GM12878 (cell line): ENCODE results near the gene ANKRD31. TPM values are rescaled to one million over a fixed set of nuclear protein-coding genes. Genes with fewer than 3 reads are reported as not detected.
"Not testable (repeated sequence)": the region's sequence is repeated elsewhere in the genome, so short reads cannot be mapped to it uniquely, and the experiment has no call there.

Experiments used
- ATAC-seq: fragments of 200-7000 bp; cut with Tn5 transposase; 3 replicates; pipeline ENCODE4 v1.9.1; 2020; ENCODE audit warnings: mild to moderate bottlenecking, moderate library complexity
- BruUV-seq: library from RNA; stranded (reverse); fragments of 400-500 nt; replicated peaks from 2 replicates; lab custom pipeline; 2021; lab: Mats Ljungman, UMichigan
- CTCF ChIA-PET: fragments of 300-600 bp; sonication (Branson Sonifier 250); formaldehyde crosslinking; extraction: SDS; loops from one replicate; lab custom pipeline; 2021; ENCODE audit warnings: inconsistent platforms; lab: Yijun Ruan, JAX
- POLR2A ChIA-PET: fragments of 350-600 bp; formaldehyde crosslinking; extraction: SDS; loops from one replicate; lab custom pipeline; 2021; ENCODE audit warnings: inconsistent platforms; lab: Charles Lee
- RAD21 ChIA-PET: fragments of 300-600 bp; sonication (Branson Sonifier 250); formaldehyde crosslinking; loops from one replicate; lab custom pipeline; 2023; ENCODE audit warnings: antibody characterized with exemption; ENCODE audit not compliant: unreplicated experiment; lab: Charles Lee
- SMC1A ChIA-PET: fragments of 300-600 bp; sonication (Branson Sonifier 250); formaldehyde crosslinking; loops from one replicate; lab custom pipeline; 2023; ENCODE audit not compliant: unreplicated experiment, uncharacterized antibody; lab: Charles Lee
- DNase-seq: peaks from one replicate; pipeline ENCODE4 v3.0.0-alpha.2; 2011; ENCODE audit warnings: low read depth, low spot score
- FAIRE-seq: peaks from 3 replicates; lab custom pipeline; 2011; peaks lifted over from hg19 to GRCh38; lab: Jason Lieb, UNC
- H2AFZ ChIP-seq: 2 replicates; pipeline ENCODE4 v1.6.0; 2011; ENCODE audit warnings: low read depth, low read length, control low read depth; ENCODE audit not compliant: control insufficient read depth
- H3K27ac ChIP-seq: 2 replicates; pipeline ENCODE4 v1.5.1; 2011; ENCODE audit warnings: control low read depth; ENCODE audit not compliant: control insufficient read depth, insufficient read depth
- H3K27me3 ChIP-seq, 2 experiments: replicated peaks in 1 of 2; 2 replicates each; pipeline versions ENCODE4 v1.6.0 to v1.6.1; 2011; ENCODE audit warnings: low read length in 1 of 2; ENCODE audit not compliant: control insufficient read depth in 2 of 2, insufficient read depth in 2 of 2
- H3K36me3 ChIP-seq, 2 experiments: 2 replicates each; pipeline ENCODE4 v1.5.1; 2011; ENCODE audit warnings: low read length in 1 of 2; ENCODE audit not compliant: control insufficient read depth in 2 of 2, insufficient read depth in 2 of 2
- H3K4me1 ChIP-seq: 2 replicates; pipeline ENCODE4 v1.6.1; 2011; ENCODE audit warnings: mild to moderate bottlenecking, low read length, moderate library complexity, mixed read lengths; ENCODE audit not compliant: control insufficient read depth, insufficient read depth
- H3K4me2 ChIP-seq: 2 replicates; pipeline ENCODE4 v1.6.0; 2011; ENCODE audit warnings: control low read depth; ENCODE audit not compliant: control insufficient read depth, insufficient read depth
- H3K4me3 ChIP-seq: fragments of 200-600 bp; sonication (generic); 2 replicates; pipeline ENCODE4 v1.5.1; 2016
- H3K79me2 ChIP-seq: 2 replicates; pipeline ENCODE4 v1.6.0; 2011; ENCODE audit warnings: low read length; ENCODE audit not compliant: control insufficient read depth, insufficient read depth
- H3K9ac ChIP-seq: 2 replicates; pipeline ENCODE4 v1.8.0; 2011; ENCODE audit warnings: low read length, control low read depth, mixed read lengths; ENCODE audit not compliant: control insufficient read depth, insufficient read depth
- H3K9me3 ChIP-seq: replicated peaks from 3 replicates; pipeline ENCODE4 v1.5.1; 2011; ENCODE audit warnings: mild to moderate bottlenecking, low read length; ENCODE audit not compliant: control insufficient read depth, insufficient read depth
- H4K20me1 ChIP-seq: 2 replicates; pipeline ENCODE4 v1.6.0; 2011; ENCODE audit not compliant: control insufficient read depth, insufficient read depth
- GATAD2B ChIP-seq: fragments of 450-650 bp; conservative IDR thresholded peaks from 2 replicates; pipeline ENCODE4 v1.6.1; 2017; ENCODE audit warnings: low read depth, mild to moderate bottlenecking, moderate library complexity
- MEF2A ChIP-seq: IDR thresholded peaks from 2 replicates; pipeline ENCODE4 v1.6.1; 2011; ENCODE audit warnings: low read depth, mild to moderate bottlenecking, low read length, moderate library complexity; ENCODE audit not compliant: insufficient read depth
- NFIC ChIP-seq: IDR thresholded peaks from 2 replicates; pipeline ENCODE4 v1.6.1; 2012; ENCODE audit warnings: low read depth, mild to moderate bottlenecking, inconsistent platforms, low read length, moderate library complexity
- PML ChIP-seq: IDR thresholded peaks from 2 replicates; pipeline ENCODE4 v1.6.1; 2012; ENCODE audit warnings: low read length, inconsistent platforms
- RUNX3 ChIP-seq: IDR thresholded peaks from 2 replicates; pipeline ENCODE4 v1.6.1; 2012; ENCODE audit warnings: low read length, inconsistent platforms
- SIX5 ChIP-seq: IDR thresholded peaks from 2 replicates; pipeline ENCODE4 v1.6.1; 2011; ENCODE audit warnings: mild to moderate bottlenecking, low read depth, low read length, moderate library complexity; ENCODE audit not compliant: severe bottlenecking
- ZBED1 ChIP-seq: IDR thresholded peaks from 2 replicates; pipeline ENCODE4 v1.6.1; 2016; ENCODE audit warnings: borderline replicate concordance
- WGBS: methylation state at CpG from one replicate; pipeline ENCODE4 v1.1.6; 2016; ENCODE audit warnings: low lambda C conversion rate; ENCODE audit not compliant: insufficient replicate concordance, insufficient coverage; ENCODE audit errors: missing lambda C conversion rate; 5-methylcytosine and 5-hydroxymethylcytosine counted together
- in situ Hi-C: fragments of 300-500 bp; cut with MboI; formaldehyde crosslinking; loops from 9 replicates; pipeline ENCODE4 v1.14.3; 2018; ENCODE audit warnings: mixed read lengths
- intact Hi-C: fragments of 100-400 bp; cut with micrococcal nuclease; formaldehyde crosslinking; loops from one replicate; pipeline ENCODE4 v1.14.2; 2022; ENCODE audit not compliant: unreplicated experiment
- polyA plus RNA-seq, 11 experiments: library from polyadenylated mRNA; depleted of rRNA in 4 of 11; unstranded in 6 of 11; stranded (reverse) in 5 of 11; fragments of >200 nt; fragmentation: Nextera tagmentation in 4 of 11; fragmentation: Illumina TruSeq in 1 of 11; extraction: Ambion mirVana in 4 of 11; extraction: Trizol in 1 of 11; gene quantifications; 1 replicate in 1 of 11; 2 replicates in 10 of 11; pipeline versions ENCODE4 v1.2.1 to v1.2.3, GENCODE V29; 2011 to 2016; ENCODE audit warnings: inconsistent platforms in 2 of 11, missing spikeins in 2 of 11, low read depth in 1 of 11
- total RNA-seq, 4 experiments: library from RNA; depleted of rRNA in 3 of 4; stranded (reverse); fragments of >200 nt in 3 of 4; fragmentation: Illumina TruSeq in 1 of 4; extraction: Trizol in 1 of 4; gene quantifications; 2 replicates each; pipeline versions ENCODE4 v1.2.1 to v1.2.3, GENCODE V29; 2013 to 2021
- TF ChIP-seq, protein P1 (sequence below): fragments of 450-650 bp; IDR thresholded peaks from 2 replicates; pipeline ENCODE4 v1.6.1; 2017; ENCODE audit warnings: borderline replicate concordance
- TF ChIP-seq, protein P2 (sequence below): fragments of 450-650 bp; IDR thresholded peaks from 2 replicates; pipeline ENCODE4 v1.6.1; 2016; ENCODE audit warnings: mild to moderate bottlenecking

The ANKRD31 gene
- total and polyA plus RNA-seq, 10 of the 15 experiments (the other 5 are each of a cell fraction or from before 2014, with no cell fraction given) = under 0.01 to 0.10 (median 0.04) TPM; not detected in 3

DNA sequence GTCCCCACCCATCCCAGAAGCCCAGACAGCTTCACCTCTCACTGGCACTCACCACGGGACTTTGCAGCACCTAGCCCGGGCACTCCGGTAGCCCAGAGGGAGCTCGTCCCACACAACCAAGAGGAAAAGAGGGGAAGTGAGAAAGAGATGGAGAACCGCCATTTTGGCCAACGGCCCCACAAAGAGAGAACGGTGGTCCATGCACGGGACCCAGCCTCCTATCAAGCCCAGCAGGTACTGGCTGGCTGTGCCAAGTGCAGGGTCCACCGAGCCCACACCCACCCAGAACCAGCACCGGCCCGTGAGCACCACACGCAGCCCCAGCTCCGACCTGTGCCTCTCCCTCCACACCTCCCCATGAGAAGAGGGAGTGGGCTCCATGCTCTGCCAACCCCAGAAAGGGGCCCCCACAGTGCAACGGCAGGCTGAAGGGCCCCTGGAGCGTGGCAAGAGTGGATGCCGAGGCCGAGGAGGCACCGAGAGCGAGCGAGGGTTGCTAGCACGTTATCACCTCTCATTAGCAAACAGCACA lies 105.8 kb downstream of the ANKRD31 start (continued):
- TF ChIP-seq ZBED1 = no peak
- no peak for TF ChIP-seq MEF2A
- TF ChIP-seq SIX5 = no peak
- TF ChIP-seq, protein P1, sequence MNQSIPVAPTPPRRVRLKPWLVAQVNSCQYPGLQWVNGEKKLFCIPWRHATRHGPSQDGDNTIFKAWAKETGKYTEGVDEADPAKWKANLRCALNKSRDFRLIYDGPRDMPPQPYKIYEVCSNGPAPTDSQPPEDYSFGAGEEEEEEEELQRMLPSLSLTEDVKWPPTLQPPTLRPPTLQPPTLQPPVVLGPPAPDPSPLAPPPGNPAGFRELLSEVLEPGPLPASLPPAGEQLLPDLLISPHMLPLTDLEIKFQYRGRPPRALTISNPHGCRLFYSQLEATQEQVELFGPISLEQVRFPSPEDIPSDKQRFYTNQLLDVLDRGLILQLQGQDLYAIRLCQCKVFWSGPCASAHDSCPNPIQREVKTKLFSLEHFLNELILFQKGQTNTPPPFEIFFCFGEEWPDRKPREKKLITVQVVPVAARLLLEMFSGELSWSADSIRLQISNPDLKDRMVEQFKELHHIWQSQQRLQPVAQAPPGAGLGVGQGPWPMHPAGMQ = no peak
- no peak for TF ChIP-seq GATAD2B

DNA sequence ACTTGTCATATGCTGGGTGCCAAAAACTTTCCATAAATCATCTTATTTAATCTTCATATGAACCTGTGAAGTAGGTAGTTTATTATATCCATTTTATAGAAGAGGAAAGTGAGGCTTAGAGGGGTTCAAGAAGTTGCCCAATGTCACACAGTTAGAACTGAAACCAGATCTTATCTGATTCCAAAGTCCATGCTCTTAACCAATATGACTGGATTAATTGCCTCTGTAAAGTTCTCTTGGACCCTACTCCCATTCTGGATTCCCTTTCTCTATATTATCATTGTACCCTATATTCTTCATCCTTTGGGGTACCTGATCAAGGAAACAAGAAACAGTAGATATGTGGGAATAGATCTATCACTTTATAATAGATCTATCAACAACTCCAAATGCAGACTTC lies 119.8 kb downstream of the ANKRD31 start:
- Histone ChIP-seq H3K27ac (no peak overlapping the region), H3K9ac (no peak overlapping the region), H3K79me2 (no peaks in the 10 kb centered on the region), H3K4me1 (no peaks in the 10 kb centered on the region), H4K20me1 (no peaks in the 10 kb centered on the region), H3K27me3 (no peaks in the 10 kb centered on the region), H2AFZ (no peak overlapping the region), H3K36me3 (no peaks in the 10 kb centered on the region), H3K4me3 (no peak overlapping the region), H3K4me2 (no peak overlapping the region), H3K9me3 (no peaks in the 10 kb centered on the region)
- no TSS peak for BruUV-seq
- RAD21 ChIA-PET = no interaction called here
- in situ Hi-C loops = no loop called here
- intact Hi-C loops = no loop called here
- TF ChIP-seq RUNX3 (no peak), NFIC (no peak), PML (no peak)
- TF ChIP-seq, protein P2, sequence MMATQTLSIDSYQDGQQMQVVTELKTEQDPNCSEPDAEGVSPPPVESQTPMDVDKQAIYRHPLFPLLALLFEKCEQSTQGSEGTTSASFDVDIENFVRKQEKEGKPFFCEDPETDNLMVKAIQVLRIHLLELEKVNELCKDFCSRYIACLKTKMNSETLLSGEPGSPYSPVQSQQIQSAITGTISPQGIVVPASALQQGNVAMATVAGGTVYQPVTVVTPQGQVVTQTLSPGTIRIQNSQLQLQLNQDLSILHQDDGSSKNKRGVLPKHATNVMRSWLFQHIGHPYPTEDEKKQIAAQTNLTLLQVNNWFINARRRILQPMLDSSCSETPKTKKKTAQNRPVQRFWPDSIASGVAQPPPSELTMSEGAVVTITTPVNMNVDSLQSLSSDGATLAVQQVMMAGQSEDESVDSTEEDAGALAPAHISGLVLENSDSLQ = no peak
- SMC1A ChIA-PET = no interaction called here
- CTCF ChIA-PET = no interaction called here
- DNase-seq (no peak), FAIRE-seq (no peak), ATAC-seq (no peak)
- POLR2A ChIA-PET = no interaction called here

DNA sequence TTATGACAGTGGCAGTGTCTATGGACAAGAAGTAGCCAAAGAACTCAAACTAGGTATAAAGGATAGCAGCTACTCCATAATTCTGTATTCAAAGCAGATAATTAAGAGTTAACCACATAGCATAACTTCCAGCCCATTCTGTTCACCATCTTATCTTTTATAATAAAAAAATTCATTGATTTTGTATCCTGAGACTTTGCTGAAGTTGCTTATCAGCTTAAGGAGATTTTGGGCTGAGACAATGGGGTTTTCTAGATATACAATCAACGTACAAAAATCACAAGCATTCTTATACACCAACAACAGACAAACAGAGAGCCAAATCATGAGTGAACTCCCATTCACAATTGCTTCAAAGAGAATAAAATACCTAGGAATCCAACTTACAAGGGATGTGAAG lies 122.4 kb downstream of the ANKRD31 start:
- FAIRE-seq, H3K27me3 ChIP-seq, POLR2A ChIA-PET, BruUV-seq, H3K4me2 ChIP-seq, H3K9me3 ChIP-seq, in situ Hi-C loops, H3K36me3 ChIP-seq, H3K4me3 ChIP-seq, RAD21 ChIA-PET, H3K79me2 ChIP-seq, CTCF ChIA-PET, intact Hi-C loops, DNase-seq, H2AFZ ChIP-seq, H3K4me1 ChIP-seq, H4K20me1 ChIP-seq, ATAC-seq, H3K9ac ChIP-seq, H3K27ac ChIP-seq, SMC1A ChIA-PET: not testable (repeated sequence)
- WGBS = 11% methylated on average over 1 of the region's 1 CpG
